Lower leg skin (tissue), 3 donors: Measurements from ENCODE around the gene SCIN.

Experiments used
- POLR2A ChIP-seq, 2 donors: fragments of 450-650 bp; IDR thresholded peaks; one replicate each; pipeline ENCODE4 v1.6.1; 2016 to 2017; ENCODE audit warnings: antibody characterized with exemption in 2 of 2, mild to moderate bottlenecking in 1 of 2, moderate library complexity in 1 of 2
- TF ChIP-seq, protein P1 (sequence below), 3 donors: fragments of 450-650 bp; IDR thresholded peaks; one replicate each; pipeline ENCODE4 v1.5.1; 2016; ENCODE audit warnings: antibody characterized with exemption in 3 of 3, mild to moderate bottlenecking in 3 of 3, moderate library complexity in 2 of 3

DNA sequence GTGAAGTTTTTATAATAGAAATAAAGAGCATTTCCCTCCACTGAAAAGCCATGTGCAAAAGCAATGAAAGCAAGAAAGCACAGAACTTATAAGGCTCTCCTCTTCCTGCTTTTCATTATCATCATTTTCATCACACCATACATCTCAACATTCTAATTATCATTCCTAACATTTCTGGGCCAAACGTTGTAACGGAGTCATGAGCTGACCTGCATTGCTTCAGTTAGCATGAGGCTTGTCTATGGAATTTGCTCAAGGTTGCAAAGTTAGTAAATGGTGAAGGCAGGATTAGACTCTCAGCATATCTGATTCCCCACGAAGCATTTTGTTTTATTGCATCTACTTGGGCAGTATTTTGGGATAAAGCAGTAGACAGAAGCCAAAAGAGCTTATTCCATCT lies 11.4 kb downstream of the SCIN start:
- TF ChIP-seq, protein P1, sequence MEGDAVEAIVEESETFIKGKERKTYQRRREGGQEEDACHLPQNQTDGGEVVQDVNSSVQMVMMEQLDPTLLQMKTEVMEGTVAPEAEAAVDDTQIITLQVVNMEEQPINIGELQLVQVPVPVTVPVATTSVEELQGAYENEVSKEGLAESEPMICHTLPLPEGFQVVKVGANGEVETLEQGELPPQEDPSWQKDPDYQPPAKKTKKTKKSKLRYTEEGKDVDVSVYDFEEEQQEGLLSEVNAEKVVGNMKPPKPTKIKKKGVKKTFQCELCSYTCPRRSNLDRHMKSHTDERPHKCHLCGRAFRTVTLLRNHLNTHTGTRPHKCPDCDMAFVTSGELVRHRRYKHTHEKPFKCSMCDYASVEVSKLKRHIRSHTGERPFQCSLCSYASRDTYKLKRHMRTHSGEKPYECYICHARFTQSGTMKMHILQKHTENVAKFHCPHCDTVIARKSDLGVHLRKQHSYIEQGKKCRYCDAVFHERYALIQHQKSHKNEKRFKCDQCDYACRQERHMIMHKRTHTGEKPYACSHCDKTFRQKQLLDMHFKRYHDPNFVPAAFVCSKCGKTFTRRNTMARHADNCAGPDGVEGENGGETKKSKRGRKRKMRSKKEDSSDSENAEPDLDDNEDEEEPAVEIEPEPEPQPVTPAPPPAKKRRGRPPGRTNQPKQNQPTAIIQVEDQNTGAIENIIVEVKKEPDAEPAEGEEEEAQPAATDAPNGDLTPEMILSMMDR (IDR thresholded peaks at IDR 0.05): no peak
- no peak for TF ChIP-seq POLR2A (IDR thresholded peaks at IDR 0.05)
